ENCODE data around the gene SRD5A1.

- TF ChIP-seq, protein P1, sequence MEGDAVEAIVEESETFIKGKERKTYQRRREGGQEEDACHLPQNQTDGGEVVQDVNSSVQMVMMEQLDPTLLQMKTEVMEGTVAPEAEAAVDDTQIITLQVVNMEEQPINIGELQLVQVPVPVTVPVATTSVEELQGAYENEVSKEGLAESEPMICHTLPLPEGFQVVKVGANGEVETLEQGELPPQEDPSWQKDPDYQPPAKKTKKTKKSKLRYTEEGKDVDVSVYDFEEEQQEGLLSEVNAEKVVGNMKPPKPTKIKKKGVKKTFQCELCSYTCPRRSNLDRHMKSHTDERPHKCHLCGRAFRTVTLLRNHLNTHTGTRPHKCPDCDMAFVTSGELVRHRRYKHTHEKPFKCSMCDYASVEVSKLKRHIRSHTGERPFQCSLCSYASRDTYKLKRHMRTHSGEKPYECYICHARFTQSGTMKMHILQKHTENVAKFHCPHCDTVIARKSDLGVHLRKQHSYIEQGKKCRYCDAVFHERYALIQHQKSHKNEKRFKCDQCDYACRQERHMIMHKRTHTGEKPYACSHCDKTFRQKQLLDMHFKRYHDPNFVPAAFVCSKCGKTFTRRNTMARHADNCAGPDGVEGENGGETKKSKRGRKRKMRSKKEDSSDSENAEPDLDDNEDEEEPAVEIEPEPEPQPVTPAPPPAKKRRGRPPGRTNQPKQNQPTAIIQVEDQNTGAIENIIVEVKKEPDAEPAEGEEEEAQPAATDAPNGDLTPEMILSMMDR (IDR thresholded peaks at IDR 0.05): no peak
- TF ChIP-seq POLR2A (IDR thresholded peaks at IDR 0.05): no peak
Observed at GRCh38 chr5:6637022-6637421, 3.8 kb downstream of the SRD5A1 start.
